HG03469 (cell line): ENCODE results near the gene TJP3.
"Not testable (repeated sequence)": the region's sequence is repeated elsewhere in the genome, so short reads cannot be mapped to it uniquely, and the experiment has no call there.

Experiments
- ATAC-seq: cut with Tn5 transposase; IDR thresholded peaks from one replicate; pipeline ENCODE4 v1.9.1; 2021; ENCODE audit warnings: mild to moderate bottlenecking, moderate library complexity, moderate number of reproducible peaks; ENCODE audit not compliant: unreplicated experiment

Gene TJP3

DNA sequence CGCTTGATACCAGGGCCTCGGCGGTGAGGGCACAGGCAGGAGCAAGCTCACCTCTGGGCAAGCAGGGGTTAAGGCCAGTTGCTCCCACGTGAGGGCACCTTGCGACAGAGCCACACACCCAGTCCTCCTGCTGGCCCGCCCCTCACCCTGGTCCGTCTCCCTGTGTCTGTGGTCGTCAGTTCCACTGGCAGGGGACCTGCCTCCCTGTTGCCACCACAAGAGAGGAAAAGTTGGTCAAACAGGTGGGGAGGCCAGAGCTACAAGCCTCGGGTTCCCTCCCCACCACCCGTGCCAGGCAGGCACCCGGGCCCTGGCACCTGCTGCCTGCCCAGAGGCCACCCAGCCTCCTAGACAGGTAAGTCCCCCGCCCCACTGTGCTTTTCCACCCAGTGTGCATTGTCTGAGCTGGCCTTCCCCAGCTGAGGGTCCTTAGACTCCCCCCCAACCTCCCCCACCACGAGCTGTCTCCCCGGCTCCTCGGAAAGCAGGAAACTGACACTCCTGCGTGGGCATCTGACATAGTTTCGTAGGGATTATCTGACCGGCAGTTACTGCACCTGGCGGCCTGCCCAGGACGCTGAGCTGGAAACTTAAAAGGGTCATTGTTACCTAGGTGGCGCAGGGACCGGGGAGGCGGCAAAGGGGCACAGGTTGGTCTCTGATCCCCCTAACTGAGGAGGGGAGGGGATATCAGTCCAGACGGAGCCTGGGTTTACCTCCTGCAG, at the start of gene TJP3:
Gene TJP3 (plus strand): TSS at position 178 of the 725 bp plus-strand sequence. CDS start 20,049 bp downstream, outside the sequence.
- ATAC-seq = no peak

- no peak for ATAC-seq
These were observed 49.1 kb upstream of the TJP3 start for GRCh38 chr19:3658870-3659745.

DNA sequence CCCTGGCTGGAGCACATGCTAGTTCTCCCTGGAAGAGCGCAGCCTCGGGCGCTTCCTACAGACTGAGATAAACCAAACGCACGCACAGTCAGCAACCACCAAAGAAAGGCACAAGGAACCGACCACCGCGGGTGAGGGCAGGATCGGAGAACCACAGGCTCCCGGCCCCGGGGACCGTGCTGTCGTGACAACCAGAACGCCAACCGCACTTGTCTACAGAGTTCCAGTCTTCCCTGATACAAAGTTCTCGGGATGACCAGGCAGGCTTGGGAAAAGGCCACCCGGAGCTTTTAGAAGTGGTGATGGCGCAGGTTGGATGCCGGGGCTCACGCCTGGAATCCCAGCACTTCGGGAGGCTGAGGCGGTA, 48.5 kb upstream of the TJP3 start:
- no peak for ATAC-seq

DNA sequence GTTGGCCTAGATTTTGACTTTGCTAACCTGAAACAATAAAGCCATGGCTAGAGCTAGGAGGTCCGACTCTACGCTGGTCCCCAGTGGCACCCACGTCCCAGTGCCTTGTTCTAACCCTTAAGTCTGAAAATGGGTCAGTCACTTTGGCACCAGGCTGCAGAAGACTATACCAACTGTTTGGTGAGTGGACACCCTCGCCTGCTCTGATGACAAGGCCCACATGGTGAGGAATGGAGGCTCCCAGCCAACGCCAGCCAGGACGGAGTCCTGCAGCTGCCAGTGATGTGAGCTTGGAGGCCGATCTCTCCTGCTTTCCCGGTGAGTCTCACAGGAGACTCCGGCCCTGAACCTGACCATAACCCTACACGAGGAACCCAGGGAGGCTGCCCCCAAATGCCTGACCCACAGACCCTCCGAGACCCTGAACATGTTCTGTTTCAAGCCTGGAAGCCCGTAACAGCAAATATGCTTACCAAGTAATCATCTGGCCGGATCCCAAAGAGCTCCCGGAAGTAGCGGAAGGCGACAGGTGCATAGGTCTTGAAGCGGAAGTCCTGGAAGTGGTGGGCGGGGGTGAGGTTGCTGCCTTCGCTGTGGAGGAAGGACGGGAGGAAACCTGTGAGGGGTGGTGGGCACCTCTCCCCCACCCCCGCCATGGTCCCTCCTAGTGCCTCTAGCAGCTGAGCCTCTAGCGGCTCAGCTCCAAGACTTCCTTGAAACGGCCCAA, 47.5 kb upstream of the TJP3 start:
- no peak for ATAC-seq

DNA sequence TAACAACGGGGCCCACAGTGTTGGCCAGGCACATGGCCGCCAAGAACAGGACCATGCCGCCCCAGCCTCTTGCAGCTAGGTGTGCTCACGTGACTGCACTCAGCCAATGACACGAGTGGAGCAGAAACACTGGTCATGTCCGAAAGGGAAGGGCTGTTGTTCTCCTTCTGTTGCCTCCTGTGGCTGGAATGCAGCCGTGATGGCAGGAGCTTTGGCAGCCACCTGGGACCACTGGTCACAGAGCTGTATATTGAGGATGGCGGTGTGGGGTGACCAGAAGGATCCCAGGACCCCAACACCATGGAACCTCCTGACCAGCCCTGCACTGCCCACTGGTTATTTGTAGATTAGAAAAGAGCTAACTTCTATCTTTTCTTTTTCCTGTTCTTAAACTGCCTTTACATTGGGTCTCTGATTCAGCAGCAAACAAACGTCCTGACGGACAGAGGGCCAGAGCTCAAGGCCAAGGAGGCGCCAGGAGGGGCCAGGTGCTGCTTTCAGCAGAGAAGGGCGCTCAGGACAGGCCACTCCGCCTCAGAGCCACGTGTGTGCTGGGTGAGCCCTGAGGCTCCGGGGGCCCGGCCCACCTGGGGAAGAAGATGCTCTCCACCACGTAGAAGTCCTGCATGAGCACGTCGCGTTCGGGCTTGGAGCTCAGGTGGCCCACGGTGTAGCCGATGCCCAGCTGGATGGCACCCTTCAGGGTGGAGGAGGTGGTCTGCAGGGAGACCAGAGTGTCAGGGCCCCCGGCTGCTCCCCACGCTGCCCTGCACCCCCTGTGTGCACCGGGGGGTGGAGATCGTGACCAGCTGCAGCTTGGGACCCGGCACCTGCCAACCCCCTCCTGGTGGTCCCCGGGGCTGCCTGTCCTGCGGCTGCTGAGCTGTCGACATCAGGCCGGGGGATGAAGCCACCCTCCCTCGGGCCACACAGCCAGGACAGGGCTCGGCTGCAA, 46.6 kb upstream of the TJP3 start:
- ATAC-seq = no peak

DNA sequence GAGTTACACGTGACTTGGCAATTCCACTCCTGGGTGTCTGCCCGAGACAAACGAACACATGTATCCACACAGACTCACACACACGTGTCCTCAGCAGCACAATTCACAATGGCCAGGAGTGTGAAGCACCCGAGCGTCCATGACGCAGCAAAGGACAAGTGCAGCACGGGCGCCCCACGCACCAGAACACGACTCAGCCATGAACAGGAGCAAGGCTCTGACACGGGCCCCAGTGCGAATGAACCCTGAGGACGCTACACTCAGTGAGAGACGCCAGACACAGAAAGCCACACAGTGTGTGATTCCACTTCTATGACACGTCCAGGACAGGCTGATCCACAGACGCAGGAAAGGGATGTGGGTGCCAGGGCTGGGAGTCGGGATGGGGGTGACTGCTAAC, 44.3 kb upstream of the TJP3 start:
- ATAC-seq = no peak

GRCh38 chr19:3664879-3665642, 43.1 kb upstream of the TJP3 start:
- ATAC-seq = no peak

DNA sequence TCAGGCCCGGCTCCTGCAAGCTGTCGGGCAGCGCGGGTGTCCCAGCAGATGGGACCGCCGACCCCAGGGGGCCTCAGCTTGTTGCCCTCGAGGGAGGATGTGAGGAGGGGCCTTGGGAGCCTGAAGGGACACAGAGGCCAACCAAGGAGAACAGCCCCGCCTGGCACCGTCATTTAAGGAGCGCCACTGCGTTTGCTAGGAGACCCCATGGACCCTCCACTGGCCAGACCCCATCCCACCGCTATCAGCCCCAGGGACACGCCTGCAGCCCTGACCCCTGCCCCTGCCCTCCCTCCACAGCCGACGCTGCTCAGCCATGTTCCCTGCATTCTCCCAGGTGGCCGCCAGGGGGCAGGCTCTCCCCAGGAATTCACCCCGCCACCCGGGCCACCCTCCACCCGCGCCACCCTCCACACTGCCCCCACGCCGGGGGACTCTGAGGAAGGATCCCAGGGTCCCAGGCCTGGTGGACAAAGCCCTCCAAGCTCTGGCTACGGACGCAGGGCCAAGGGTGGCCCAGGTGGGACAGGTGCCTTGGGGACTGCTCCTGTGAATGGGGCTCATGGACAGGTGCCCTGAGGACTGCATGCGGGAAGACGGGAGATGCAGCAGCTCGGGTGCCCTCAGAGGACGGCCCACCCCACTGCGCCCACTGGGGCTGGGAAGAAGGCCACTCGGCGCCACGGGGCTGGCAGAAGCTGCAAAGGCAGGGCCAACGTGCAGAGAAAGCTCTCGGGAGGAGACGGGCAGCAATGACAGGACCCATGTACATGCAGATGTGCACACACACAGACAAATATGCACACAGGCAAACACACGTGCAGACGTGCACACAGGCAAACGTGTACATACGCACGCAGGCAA, 42.3 kb upstream of the TJP3 start:
- no peak for ATAC-seq

GRCh38 chr19:3666545-3666856, 41.7 kb upstream of the TJP3 start:
- ATAC-seq = not testable (repeated sequence)

- no peak for ATAC-seq
These were observed 41.0 kb upstream of the TJP3 start for GRCh38 chr19:3667037-3667638.

DNA sequence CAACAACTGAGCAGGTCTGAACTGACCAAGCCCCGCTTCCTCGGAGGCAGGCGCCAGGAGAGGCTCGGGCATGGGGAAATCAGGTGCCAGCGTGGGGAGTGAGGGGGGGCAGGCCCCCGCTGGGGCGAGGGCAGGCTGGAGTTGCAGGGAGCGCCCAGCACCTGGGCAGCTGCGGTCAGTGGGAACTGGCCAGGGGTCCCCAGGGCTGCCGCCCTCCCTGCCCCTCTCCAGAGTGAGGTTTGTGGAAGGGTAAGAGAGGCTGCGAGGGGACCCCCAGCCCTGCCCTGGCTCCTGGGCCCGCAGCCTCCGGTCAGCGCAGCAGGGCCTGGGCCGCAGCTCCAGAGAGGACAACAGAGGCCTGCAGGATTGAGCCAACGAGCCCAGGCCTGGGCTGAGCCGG, 40.4 kb upstream of the TJP3 start:
- ATAC-seq = no peak

- ATAC-seq = no peak
These were observed 39.7 kb upstream of the TJP3 start for GRCh38 chr19:3668331-3669081.

- no peak for ATAC-seq
These were observed 38.9 kb upstream of the TJP3 start for GRCh38 chr19:3669082-3669946.

GRCh38 chr19:3669947-3670795, 38.0 kb upstream of the TJP3 start:
- ATAC-seq = no peak

GRCh38 chr19:3670796-3671679, 37.1 kb upstream of the TJP3 start:
- no peak for ATAC-seq
